Left colon (tissue), 2 donors: ENCODE results near the gene MTFP1. TPM values are rescaled to one million over a fixed set of nuclear protein-coding genes. Genes with fewer than 3 reads are reported as not detected.

Experiments
- ATAC-seq: fragments of 200-7000 bp; cut with Tn5 transposase; one replicate; pipeline ENCODE4 v1.9.1; 2020; ENCODE audit warnings: mild to moderate bottlenecking, moderate library complexity
- DNase-seq, 2 donors: peaks; one replicate each; pipeline ENCODE4 v3.0.0-alpha.2; 2020
- intact Hi-C, 2 donors: fragments of 100-400 bp; cut with DNase I in 1 of 2; cut with micrococcal nuclease in 1 of 2; formaldehyde crosslinking; loops; one replicate each; pipeline versions ENCODE4 v1.11.2 to v1.14.0; 2022; cut with DNase I, micrococcal nuclease
- total RNA-seq, 2 donors: library from RNA; stranded (reverse); fragmentation: NEBNext Ultra II Directional; extraction: Animal tissue kit (Norgen Biotek cat#: 25700); gene quantifications; one replicate each; pipeline ENCODE4 v1.2.1, GENCODE V29; 2021
- donor health status: DM: no; HTN: no; CAD: no.
- donor health status: DM: yes; HTN: yes; CAD: no.

MTFP1 gene
- total RNA-seq, 2 donors from 2014 or later, result 23.1 to 34.9 TPM

DNA sequence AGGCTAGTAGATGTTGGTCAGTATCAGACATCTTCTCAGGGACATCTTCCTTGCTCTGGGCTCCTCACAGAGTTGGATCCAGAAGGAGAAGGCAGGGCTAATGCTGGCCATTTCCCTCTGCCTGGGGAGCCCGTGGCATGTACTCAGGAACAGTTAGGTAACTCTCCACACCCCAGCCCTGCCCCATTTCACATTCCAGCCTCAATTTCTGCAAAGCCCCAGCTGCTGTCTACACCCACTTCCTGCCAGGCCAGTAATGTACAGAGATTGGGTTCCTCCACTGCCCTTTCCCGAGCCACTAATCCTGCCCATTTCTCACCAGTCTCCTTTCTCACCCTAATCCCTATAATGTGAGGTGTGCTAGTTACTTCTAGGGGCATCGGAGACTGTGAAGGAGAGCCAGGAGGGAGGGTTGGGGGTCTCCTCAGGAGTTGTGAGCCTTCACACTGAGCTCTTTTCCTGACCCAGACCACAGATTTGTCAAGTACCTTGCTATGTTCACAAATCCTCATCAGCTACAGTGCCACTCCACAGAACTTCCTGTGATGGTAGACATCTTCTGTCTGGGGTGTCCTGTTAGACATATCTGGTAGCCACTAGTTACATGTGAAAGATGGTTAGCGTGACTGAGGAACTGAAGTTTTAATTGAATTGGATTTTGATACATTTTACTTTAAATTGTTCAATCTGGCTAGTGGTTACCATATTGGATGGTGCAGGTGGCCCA lies 47.6 kb downstream of the MTFP1 start:
- intact Hi-C loops, result no loop called here
- no peak for DNase-seq
- no peak for ATAC-seq

DNA sequence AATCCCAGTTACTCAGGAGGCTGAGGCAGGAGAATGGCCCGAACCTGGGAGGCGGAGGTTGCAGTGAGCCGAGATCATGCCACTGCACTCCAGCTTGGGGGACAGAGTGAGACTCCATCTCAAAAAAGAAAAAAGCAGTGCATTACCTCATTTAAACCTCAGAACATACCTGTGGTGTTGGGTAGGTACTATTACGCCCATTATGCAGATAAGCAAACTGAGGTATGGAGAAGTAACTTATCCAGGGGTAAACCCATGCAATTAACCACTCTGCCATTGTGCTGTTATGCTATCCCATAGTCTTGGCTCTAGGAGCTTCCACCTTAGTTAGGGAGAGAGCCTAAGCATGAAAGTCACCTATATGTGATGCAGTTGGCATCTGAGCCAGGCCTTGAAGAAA lies 48.6 kb downstream of the MTFP1 start:
- DNase-seq, result no peak
- intact Hi-C loops, result no loop called here

DNA sequence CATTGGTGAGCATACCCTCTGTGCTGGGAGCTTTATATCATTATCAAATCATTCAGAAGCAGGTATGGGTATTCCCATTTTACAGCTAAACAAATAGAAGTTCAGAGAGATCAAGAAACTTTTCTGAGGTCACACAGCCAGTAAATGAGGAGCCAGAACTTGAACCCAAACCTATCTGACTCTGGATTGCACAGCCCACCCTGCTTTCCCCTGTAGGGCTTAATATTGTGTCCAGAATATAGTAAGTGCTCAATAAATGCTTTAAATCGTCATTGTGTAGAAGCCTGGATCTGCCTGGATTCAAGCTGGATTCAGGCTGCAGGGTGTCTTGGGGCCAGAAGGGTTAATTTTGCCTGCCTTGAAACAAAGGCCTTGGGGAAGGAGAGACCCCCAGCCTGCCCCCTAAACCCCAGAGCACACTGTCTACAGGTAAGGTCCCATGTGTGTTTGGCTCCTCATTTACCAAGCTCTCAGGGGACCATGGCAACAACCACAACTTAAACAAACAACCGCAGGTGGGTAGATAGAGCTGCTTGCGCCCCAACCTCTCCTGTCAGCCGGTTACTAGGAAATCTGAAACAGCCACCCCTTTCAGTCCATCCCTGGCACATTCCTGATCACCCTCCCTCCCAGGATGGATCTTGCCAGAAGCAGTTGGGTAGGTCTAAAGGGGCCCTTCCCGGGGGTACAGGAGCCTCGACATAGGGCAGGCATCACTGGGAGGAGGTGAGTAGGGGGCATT lies 49.3 kb downstream of the MTFP1 start:
- no peak for ATAC-seq
- intact Hi-C loops, result no loop called here
- no peak for DNase-seq

More for the DNA sequence above, 48.6 kb downstream of the MTFP1 start:
- ATAC-seq, result no peak

Other genes with a start within 250 kb of the MTFP1 start
- 10 to 100 TPM in 1 of 2 donors, 1 to 10 TPM in 1; 8.2 to 11.7 TPM for gene LIF, start 179.0 kb upstream of the MTFP1 start, total RNA-seq
- under 1 TPM in 1 of 2 donors, not detected in 1; 0.20 TPM for gene OSM, start 158.9 kb upstream of the MTFP1 start, total RNA-seq
- gene CASTOR1, start 136.3 kb upstream of the MTFP1 start, total RNA-seq, result 1 to 10 TPM; 3.7 to 4.2 TPM
- gene TBC1D10A, start 98.8 kb upstream of the MTFP1 start, total RNA-seq, result 10 to 100 TPM; 32.0 to 41.2 TPM
- gene SF3A1, start 68.9 kb upstream of the MTFP1 start, total RNA-seq, result 100 to 1,000 TPM; 134 to 146 TPM
- gene CCDC157, start 68.8 kb upstream of the MTFP1 start, total RNA-seq, result 1 to 10 TPM; 1.6 to 2.3 TPM
- 1 to 10 TPM; 8.7 to 9.5 TPM for gene RNF215, start 38.4 kb upstream of the MTFP1 start, total RNA-seq
- gene SEC14L2, start 28.8 kb upstream of the MTFP1 start, total RNA-seq, result 1 to 10 TPM; 4.6 to 5.2 TPM
- gene SEC14L3, start 46.2 kb downstream of the MTFP1 start, total RNA-seq, result not detected
- not detected for gene SEC14L4, start 79.9 kb downstream of the MTFP1 start, total RNA-seq
- under 1 TPM; 0.11 to 0.27 TPM for gene SEC14L6, start 121.0 kb downstream of the MTFP1 start, total RNA-seq
- gene GAL3ST1, start 148.9 kb downstream of the MTFP1 start, total RNA-seq, result 10 to 100 TPM; 12.1 to 17.4 TPM
- gene PES1, start 166.1 kb downstream of the MTFP1 start, total RNA-seq, result 10 to 100 TPM; 36.4 to 48.3 TPM
- 10 to 100 TPM; 29.4 to 58.2 TPM for gene TCN2, start 181.4 kb downstream of the MTFP1 start, total RNA-seq
- gene SLC35E4, start 210.0 kb downstream of the MTFP1 start, total RNA-seq, result 1 to 10 TPM; 8.3 to 9.9 TPM
- gene DUSP18, start 242.1 kb downstream of the MTFP1 start, total RNA-seq, result 10 to 100 TPM; 15.3 to 18.1 TPM